HG02938 (cell line): Measurements from ENCODE around the gene ZNF426.
"Not testable (repeated sequence)": the region's sequence is repeated elsewhere in the genome, so short reads cannot be mapped to it uniquely, and the experiment has no call there.

ENCODE experiments used
- ATAC-seq: cut with Tn5 transposase; IDR thresholded peaks from one replicate; pipeline ENCODE4 v1.9.1; 2021; ENCODE audit warnings: mild to moderate bottlenecking, moderate library complexity; ENCODE audit not compliant: unreplicated experiment

ZNF426 gene

DNA sequence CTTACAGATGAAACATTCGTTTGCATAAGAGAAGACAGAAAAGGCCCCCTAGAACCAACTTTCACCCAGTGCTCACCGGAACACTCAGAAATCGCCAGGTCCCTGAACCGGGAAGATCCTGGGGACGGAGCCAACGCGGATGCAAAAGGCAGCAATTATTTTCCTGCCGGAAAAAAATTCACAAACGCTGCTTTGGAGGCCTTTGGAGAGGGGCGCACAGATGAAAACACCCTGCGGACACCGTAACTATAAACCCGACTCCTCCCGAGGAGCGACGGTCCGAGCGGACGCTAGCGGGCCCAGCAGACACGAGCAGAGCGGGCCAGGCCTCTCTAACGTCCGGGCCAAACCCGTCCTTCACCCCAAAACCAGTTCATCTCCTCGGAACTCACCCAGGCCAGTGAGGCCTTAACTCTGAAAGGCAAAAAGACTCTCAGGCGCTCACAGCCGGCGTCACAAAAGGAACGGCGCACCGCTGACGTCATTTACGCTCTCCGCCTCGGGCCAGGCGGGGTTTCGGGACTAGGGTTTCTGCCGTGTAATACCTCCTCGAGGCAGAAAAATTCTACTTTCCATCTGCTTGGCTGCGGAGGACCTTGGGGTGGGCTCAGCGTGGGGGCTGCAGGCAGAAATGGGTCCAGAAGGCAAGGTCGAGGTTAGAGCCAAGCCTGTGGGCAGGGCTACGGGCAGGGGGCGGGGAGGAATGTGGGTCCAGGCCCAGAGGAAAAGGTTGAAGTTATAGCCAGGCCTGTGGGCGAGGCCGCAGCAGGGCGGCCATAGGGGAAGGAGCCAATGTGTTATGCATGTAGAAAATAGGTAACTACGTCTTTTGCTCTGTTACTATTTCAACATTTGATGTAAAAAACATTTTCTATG is at the start of gene ZNF426:
Gene ZNF426 (minus strand): TSS at position 463 of the 876 bp plus-strand sequence. CDS start 2,413 bp downstream, outside the sequence.
- peak; percentile 71 for ATAC-seq

- ATAC-seq: no peak
Measured at GRCh38 chr19:9586764-9587163, 48.3 kb upstream of the ZNF426 start.

- peak; percentile 80 for ATAC-seq
Measured at GRCh38 chr19:9584073-9584833, 45.8 kb upstream of the ZNF426 start, which contains the start of gene ZNF121. Gene ZNF121, minus strand, starts transcription at chr19:9584504. Its CDS starts 16,407 bp downstream, at chr19:9568097.

- ATAC-seq: not testable (repeated sequence)
Measured at GRCh38 chr19:9582081-9582725, 43.8 kb upstream of the ZNF426 start.

- no peak for ATAC-seq
Measured at GRCh38 chr19:9580728-9581127, 42.3 kb upstream of the ZNF426 start.

DNA sequence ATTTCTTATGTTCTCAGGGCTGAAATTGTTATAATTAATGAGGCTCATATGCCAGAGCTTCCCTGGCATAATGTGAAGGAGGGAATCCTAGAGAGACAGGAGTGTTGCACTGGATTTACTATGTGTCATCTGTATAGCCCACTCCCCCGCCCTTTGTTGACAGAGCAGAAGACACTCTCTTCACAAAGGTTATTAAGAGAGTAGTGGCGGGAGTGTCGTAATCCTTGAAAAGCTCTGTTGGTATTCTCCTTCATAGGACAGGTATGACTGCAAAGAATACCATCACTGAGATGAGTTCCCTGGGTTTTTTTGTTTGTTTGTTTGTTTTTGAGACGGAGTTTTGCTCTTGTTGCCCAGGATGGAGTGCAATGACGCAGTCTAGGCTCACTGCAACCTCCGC is 31.8 kb upstream of the ZNF426 start:
- no peak for ATAC-seq

- no peak for ATAC-seq
Measured at GRCh38 chr19:9566729-9567128, 28.3 kb upstream of the ZNF426 start.

- ATAC-seq: no peak
Measured at GRCh38 chr19:9565900-9566705, 27.7 kb upstream of the ZNF426 start.

DNA sequence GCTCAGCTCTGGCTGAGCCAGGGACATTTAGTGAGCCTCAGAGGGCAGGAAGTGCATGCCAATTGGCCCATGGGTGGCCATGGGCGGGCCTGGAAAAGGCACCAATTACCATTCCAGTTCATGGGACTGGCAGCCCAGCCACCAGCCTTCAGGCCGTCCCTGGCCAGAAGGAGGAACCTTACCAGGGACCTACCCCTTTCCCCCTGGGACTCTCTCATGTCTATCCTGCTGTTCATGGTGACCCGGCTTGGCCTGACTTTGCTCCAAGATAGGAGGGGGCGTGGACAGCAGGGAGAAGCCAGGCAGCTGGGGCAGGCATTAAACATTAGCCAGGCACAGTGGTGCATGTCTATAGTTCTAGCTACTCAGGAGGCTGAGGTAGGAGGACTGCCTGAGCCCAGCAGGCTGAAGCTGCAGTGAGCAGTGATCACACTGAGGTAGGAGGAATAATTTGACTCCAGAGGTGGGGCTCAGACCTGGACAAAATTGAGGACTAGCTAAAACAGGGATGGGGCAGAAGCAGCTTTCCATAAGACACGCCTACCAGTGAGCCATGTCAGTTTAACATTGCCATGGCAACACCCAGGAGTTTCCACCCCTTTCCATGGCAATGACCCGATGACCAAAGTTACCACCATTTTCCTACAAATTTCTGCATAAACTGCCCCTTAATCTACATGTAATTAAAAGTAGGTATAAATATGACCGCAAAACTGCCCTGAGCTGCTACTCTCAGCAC is 14.3 kb upstream of the ZNF426 start:
- no peak for ATAC-seq

DNA sequence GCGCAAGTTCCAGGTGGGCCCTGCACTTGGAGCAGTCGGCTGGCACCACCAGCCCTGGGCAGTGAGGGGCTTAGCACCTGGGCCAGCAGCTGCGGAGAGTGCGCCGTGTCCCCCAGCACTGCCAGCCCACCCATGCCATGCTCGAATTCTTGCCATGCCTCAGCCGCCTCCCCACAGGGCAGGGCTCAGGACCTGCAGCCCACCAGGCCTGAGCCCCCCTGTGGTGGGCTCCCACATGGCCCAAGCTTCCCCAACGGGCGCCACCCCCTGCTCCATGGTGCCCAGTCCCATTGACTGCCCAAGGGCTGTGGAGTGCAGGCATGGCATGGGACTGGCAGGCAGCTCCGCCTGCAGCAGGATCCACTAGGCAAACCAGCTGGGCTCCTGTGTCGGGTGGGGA is 9.4 kb upstream of the ZNF426 start:
- no peak for ATAC-seq

DNA sequence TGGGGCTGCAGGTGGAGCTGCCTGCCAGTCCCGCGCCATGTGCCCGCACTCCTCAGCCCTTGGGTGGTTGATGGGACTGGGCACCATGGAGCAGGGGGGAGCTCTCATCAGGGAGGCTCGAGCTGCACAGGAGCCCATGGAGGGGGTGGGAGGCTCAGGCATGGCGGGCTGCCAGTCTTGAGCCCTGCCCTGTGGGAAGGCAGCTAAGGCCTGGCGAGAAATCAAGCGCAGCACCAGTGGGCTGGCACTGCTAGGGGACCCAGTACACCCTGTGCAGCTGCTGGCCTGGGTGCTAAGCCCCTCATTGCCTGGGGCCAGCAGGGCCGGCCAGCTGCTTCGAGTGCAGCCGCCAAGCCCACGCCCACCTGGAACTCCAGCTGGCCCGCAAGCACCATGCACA is 2.8 kb upstream of the ZNF426 start:
- not testable (repeated sequence) for ATAC-seq

DNA sequence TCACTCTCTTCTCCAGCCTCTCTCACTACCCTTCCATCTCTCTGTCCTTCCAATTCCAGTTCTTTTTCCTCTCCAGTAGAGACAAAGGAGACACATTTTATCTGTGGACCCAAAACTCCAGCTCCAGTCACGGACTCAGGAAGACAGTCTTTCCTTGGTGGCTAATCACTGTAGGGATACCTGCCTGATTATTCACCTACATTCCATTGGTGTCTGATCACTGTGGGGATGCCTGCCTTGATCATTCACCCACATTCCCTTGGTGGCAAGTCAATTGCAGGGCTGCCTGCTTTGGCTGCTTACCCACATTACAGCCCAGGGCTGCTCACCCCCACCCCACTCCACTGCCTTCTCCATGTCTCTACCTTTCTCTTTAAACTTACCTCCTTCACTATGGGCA is 1.5 kb upstream of the ZNF426 start:
- ATAC-seq: not testable (repeated sequence)

DNA sequence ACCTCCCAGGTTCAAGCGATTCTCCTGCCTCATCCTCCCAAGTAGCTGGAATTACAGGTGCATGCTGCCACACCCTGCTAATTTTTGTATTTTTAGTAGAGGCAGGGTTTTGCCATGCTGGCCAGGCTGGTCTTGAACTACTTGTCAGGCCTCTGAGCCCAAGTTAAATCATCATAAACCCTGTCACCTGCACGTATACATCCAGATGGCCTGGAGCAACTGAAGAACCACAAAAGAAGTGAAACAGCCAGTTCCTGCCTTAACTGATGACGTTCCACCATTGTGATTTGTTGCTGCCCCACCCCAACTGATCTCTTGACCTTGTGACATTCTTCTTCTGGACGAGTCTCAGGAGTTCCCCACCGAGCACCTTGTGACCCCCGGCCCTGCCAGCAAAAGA is 756 bp upstream of the ZNF426 start:
- ATAC-seq: not testable (repeated sequence)

DNA sequence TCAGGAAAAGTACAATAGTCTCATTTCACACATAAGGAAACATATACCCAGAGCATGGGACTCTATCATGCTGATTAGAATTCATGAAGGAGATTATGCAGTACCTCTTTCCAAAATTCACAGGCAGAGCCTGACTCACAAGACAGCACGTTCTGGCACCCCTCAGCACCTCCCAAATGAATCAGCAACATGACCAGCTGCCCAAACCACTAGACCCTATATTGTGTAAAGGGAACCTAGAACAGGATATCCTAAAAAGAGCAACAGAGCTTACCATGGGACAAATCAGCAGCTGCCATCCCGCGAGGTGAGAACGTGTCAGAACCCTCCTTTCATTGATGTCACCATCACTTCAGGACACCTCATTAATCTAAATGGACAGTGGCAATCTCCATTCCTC is 2.5 kb downstream of the ZNF426 start:
- no peak for ATAC-seq

DNA sequence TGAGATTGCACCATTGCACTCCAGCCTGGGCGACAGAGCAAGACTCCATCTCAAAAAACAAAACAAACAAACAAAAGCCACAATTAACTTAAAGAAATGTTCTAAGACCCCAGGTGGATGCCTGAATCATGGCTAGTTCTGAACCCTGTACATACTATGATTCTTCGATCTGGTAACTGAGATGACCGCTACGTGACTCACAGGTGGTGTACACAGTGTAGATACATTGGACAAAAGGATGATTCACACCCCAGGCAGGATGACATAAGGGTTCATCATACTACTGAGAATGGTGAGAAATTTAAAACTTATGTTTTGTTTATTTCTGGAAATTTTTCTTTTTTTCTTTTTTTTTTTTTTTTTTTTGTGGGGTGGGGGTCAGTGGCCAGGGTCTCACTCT is 6.5 kb downstream of the ZNF426 start:
- no peak for ATAC-seq

- no peak for ATAC-seq
Measured at GRCh38 chr19:9528757-9529336, 9.6 kb downstream of the ZNF426 start.

GRCh38 chr19:9523885-9524474 is 14.5 kb downstream of the ZNF426 start:
- no peak for ATAC-seq

- no peak for ATAC-seq
Measured at GRCh38 chr19:9507285-9507684, 31.2 kb downstream of the ZNF426 start.

DNA sequence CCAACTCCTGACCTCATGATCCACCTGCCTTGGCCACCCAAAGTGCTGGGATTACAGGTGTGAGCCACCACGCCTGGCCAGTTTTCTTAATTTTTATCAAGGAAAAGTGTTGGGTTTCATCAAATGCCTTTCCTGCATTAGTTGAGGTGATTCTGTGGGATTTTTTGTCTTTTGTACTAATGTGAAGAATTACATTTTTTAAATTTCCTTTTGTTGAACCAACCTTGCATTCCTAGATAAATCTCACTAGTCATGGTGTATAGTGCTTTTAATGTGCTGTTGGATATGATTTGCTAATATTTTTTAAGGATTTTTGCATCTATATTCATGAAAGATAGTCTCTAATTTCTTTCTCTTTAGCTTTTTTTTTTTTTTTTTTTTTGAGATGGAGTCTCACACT is 37.6 kb downstream of the ZNF426 start:
- no peak for ATAC-seq
